ENCODE measurements around the gene VRK3.
"Not testable (repeated sequence)": the region's sequence is repeated elsewhere in the genome, so short reads cannot be mapped to it uniquely, and the experiment has no call there.

VRK3 gene

GRCh38 chr19:49986354-49986753 is 38.8 kb downstream of the VRK3 start:
- DNase-seq: no peak

- DNase-seq: no peak
Observed at GRCh38 chr19:49985871-49986270, 39.3 kb downstream of the VRK3 start.

- no peak for DNase-seq
Observed at GRCh38 chr19:49984491-49984890, 40.7 kb downstream of the VRK3 start.

- DNase-seq: peak; percentile 51
Observed at GRCh38 chr19:49983645-49984229, 41.4 kb downstream of the VRK3 start.

GRCh38 chr19:49981603-49982593 is 43.3 kb downstream of the VRK3 start:
- DNase-seq: no peak

GRCh38 chr19:49978324-49978723 is 46.8 kb downstream of the VRK3 start:
- no peak for DNase-seq

- DNase-seq: no peak
Observed at GRCh38 chr19:49977881-49978280, 47.3 kb downstream of the VRK3 start.

GRCh38 chr19:49977076-49977475 is 48.1 kb downstream of the VRK3 start:
- DNase-seq: no peak

GRCh38 chr19:49976496-49976895 is 48.7 kb downstream of the VRK3 start:
- no peak for DNase-seq

GRCh38 chr19:49975051-49975450 is 50.1 kb downstream of the VRK3 start:
- DNase-seq: no peak

- DNase-seq: no peak
Observed at GRCh38 chr19:49973987-49974386, 51.2 kb downstream of the VRK3 start.

GRCh38 chr19:49972841-49973240 is 52.3 kb downstream of the VRK3 start:
- no peak for DNase-seq

GRCh38 chr19:49971991-49972411 is 53.2 kb downstream of the VRK3 start:
- no peak for DNase-seq

GRCh38 chr19:49969355-49969754 is 55.8 kb downstream of the VRK3 start:
- DNase-seq: not testable (repeated sequence)

GRCh38 chr19:49968279-49968922 is 56.8 kb downstream of the VRK3 start:
- no peak for DNase-seq

GRCh38 chr19:49960980-49961379 is 64.2 kb downstream of the VRK3 start, which contains the start of gene SIGLEC11:
SIGLEC11 (minus strand) TSS chr19:49961172; CDS start chr19:49961081, 91 bp downstream.
- DNase-seq: not testable (repeated sequence)

GRCh38 chr19:49959892-49960291 is 65.3 kb downstream of the VRK3 start:
- DNase-seq: not testable (repeated sequence)

GRCh38 chr19:49958596-49958995 is 66.6 kb downstream of the VRK3 start:
- DNase-seq: not testable (repeated sequence)

- not testable (repeated sequence) for DNase-seq
Observed at GRCh38 chr19:49958144-49958543, 67.0 kb downstream of the VRK3 start.

- no peak for DNase-seq
Observed at GRCh38 chr19:49957262-49957915, 67.8 kb downstream of the VRK3 start.

GRCh38 chr19:49956115-49956495 is 69.1 kb downstream of the VRK3 start:
- no peak for DNase-seq

GRCh38 chr19:49954933-49955332 is 70.2 kb downstream of the VRK3 start:
- no peak for DNase-seq
